ENCODE data around the gene KCNIP4.

KCNIP4 gene

GRCh38 chr4:21012851-21013331, 935.7 kb downstream of the KCNIP4 start:
- no peak for DNase-seq

DNA sequence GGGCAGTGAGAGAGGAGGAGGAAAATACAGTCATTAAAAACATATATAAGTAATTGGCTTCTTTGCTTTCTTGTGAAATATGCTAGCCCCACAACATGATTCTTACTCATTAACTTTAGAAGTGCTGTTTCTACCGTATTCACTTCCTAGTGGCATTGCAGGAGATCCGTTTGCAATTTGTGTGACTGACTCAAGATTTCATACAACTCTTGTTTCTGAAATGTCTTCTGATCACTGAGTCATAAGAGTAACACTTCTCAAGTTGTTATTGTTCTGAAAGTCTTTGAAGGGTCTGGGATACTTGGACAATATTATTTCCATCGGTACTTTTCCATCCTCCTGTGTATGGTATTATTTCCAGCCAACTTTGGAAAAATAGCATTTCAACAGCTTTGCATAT, 937.5 kb downstream of the KCNIP4 start:
- no peak for DNase-seq

DNA sequence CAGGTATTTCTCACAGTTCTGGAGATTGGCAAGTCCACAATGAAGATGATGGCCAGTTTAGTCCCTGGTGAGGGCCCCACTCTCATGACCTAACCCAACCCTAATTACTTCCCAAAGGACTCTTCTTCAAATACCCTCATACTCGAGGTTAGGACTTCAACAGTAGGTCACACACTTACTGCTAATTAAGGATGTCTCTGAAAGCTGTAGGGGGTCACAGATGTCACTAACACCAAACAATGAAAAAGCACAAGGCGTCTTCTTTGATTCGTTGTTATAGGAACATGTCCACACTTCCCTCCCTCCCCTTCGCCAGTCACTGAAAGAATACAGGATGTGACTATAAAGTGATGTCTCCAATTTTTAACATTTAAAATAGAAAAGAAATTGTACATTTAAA, 938.6 kb downstream of the KCNIP4 start:
- no peak for DNase-seq

DNA sequence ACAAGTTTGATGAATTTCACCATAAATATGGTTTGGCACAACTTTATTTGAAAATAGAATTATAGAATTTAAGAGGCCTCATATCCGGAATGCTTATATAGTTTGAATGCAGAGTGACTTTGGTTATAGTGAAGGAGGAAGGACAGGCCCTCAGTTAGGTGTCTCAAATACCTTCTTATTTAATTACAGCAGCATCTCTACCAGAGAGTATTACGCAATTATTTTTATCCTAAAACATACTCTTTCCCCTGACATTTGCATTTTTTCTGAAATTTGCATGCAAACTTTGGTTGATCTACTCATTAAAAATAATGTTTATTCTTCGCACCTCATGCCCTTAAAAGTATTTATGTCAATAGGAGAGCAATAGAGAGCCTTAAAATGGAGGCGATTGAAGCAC, 942.9 kb downstream of the KCNIP4 start:
- no peak for DNase-seq

- no peak for DNase-seq
Measured at GRCh38 chr4:21002976-21003375, 945.6 kb downstream of the KCNIP4 start.

DNA sequence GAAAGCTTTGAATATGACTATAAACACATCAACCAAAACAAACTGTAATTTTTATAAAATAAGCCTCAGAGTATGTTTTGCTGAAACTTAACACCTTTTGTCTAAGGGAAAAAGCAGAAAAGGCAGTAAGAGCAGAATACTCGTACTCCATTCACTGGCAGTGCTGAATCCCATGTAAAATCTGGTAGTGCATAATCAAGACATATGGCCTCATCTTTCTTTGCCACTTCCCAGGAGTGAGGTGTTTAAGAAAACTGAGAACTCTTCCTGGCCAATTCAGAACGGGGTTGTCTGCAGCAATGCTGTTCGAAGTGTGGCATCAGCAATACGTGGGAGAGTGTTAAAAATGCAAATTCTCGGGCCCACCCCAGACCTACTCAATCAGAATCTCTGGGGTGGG, 946.3 kb downstream of the KCNIP4 start:
- no peak for DNase-seq

DNA sequence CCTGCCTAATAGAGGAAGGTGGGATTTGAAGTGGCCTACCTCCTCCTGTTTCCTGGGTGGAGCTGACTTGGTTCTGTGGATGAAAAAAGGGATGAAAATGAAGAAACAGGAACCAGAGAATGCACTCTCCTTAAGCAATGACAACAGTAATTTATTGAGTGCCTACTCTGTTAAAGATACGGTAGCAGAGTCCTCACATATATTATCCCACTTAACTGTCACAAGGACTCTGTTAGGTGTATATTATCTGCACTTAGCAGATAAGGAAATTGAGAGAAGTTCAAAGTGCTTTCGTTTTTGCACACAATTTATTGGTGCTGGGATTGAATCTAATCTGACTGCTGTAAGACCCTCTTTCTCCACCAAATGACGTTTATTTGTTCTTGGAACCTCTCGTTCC, 947.1 kb downstream of the KCNIP4 start:
- DNase-seq, result no peak

DNA sequence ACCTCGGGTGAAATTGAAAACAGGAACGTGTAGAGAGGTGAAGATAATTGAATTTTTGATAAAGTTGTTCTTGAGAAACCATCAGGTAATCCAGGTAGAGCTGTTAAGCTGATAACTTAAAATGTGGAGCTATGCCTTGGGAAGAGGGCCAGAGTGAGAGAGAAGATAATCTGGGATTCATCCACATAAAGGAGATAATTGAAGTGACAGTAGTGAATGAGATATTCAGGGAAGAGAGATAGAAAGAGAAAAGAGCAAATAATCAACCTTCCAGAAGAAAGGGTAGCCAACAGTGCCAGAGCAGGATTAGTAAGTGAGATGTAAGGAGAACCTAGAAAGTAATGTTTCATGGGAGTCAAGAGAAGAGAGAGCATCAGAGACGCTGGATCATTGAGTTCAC, 950.7 kb downstream of the KCNIP4 start:
- no peak for DNase-seq

- no peak for DNase-seq
Measured at GRCh38 chr4:20995610-20996009, 953.0 kb downstream of the KCNIP4 start.

- DNase-seq, result no peak
Measured at GRCh38 chr4:20995015-20995414, 953.6 kb downstream of the KCNIP4 start.

GRCh38 chr4:20992002-20992401, 956.6 kb downstream of the KCNIP4 start:
- no peak for DNase-seq

- DNase-seq, result no peak
Measured at GRCh38 chr4:20987191-20987590, 961.4 kb downstream of the KCNIP4 start.

DNA sequence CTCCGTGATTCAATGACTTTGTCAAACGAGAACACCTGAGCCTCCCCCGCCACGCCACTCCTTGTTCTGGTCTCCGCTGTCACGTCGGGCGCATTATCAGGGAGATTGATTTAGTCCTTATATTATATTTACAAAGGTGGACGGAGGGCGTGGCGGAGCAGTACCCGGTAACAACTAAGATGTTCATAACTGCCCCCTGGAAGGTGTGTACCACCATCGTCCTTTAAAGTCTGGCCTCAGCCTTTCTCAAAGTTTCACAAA, 964.1 kb downstream of the KCNIP4 start:
- DNase-seq, result no peak

DNA sequence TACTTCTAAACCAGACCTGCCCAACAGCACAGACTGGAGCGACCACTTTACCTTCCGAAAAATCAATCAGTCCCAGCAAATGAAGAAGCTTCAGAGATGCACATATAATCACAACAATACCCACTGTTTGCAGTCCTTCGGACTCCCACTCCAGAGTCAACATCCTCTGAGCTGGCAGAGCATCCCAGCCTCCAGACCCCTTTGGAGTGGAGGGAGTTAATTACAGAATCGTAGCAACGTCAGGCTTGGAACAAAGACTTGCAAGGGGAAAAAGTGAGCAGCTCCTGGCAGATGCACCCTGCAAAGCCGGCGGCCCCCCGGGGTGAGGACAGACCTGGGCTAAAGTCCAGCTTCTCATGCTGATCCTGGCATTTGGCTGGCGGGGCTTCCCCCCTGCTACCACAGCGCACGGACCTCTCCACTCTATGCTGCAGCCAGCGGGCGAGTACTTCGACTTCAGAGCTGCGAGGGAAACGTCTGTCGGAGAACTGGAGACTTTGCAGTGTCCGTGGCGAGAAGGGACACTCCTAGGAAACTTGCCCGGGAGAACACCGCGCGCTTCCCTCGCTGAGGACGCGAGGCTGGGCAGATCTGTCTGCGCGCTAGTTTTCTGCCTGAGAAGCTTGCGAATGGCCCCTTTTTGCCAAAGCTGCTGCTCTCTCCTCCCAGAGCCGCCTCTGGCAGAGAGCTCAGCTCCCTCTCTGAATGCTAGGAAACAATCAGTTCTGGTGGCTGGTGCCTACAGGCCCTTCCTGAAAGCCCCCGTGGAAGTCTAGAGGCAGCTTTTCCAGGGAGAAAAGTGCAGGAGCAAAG, 964.6 kb downstream of the KCNIP4 start:
- no peak for DNase-seq

GRCh38 chr4:20982544-20982943, 966.0 kb downstream of the KCNIP4 start:
- DNase-seq, result no peak

DNA sequence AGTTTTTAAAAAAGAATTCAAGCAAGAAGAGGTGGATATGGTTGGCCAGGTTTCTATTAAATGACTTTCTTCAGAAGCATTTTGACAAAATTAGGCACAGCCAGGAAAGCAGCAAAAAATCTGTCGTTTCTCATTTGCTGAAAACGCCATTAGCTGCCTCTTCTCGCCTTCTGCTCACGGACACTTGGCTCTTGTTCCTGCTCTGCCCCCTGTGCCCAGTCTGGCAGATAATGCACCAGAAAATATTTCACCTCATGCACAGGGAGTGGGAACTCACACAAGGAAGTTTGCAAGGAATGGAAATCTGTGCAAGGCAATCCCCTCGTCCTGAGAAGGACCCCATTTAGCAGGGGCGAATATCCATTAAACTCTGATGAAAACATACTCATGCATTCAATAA, 988.3 kb downstream of the KCNIP4 start:
- no peak for DNase-seq

DNA sequence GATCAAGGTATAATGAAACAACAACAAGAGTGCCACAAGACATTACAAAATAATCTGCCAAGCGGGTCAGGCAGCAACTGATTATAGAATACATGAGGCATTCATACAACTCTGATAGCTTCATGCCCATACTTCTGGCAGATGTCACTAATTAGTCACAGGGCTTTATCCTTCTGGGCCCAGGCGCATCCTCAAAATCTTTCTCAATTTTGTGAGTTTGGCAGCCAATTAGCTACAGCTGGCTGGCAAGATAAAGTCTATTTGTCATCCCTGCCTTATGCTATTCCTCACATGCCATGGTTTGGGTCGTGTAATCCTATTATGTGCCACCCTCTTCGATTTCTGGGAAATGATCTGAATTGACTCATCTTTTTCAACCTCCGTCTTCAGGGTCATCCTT, 994.0 kb downstream of the KCNIP4 start:
- no peak for DNase-seq

- DNase-seq, result no peak
Measured at GRCh38 chr4:20944961-20945360, 1003.6 kb downstream of the KCNIP4 start.

DNA sequence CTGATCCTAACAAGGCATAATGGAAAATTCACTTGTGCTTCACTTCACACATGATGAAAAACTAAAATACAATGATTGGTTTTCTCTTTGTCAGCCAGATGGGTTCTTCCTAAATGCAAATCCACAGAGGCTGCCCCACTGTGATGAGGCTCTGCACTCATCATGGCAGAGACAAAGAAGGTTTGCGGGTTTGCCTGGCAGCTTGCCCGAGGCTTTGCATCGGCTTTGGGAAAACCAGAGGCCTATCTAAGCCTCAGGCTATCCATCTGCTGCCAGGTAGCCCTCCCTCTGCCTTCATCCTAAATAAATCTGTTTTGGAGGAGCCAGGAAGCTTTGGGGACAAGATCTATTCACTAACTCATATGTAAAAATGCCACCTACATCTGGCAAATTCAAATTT, 1004.1 kb downstream of the KCNIP4 start:
- no peak for DNase-seq

DNA sequence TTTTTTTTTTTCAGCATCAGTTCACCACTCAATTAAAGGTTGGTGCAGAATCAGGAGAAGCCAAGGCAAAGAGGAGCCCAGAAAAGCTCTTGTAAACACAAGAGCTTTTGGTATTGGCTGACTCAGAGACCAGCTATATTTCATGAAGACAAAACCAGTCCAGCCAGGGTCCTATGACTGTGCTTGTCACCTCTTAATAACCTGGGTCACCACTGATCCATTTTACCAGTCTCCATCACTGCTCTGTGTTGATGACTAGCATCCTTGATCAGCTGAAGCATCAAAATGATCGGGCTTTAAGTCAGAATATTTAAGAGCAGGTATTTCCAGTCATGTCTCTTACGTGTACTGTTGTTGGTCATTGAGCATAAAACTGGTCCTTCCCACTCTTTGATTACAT, 1010.4 kb downstream of the KCNIP4 start:
- no peak for DNase-seq

GRCh38 chr4:20926529-20926928, 1022.0 kb downstream of the KCNIP4 start:
- no peak for DNase-seq

DNA sequence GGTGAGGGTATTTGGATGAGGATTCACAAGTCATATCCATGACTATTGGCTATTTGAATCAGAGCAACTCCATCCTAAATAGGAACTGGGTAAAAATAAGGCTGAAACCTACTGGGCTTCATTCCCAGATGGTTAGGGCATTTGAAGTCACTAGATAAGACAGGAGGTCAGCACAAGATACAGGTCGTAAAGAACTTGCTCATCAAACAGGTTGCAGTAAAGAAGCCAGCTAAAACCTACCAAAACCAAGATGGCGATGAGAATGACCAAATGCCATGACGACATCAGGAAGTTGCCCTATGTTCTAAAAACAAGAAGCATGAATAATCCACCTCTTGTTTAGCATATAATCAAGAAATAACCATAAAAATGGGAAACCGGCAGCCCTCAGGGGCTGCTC, 1023.4 kb downstream of the KCNIP4 start:
- no peak for DNase-seq

DNA sequence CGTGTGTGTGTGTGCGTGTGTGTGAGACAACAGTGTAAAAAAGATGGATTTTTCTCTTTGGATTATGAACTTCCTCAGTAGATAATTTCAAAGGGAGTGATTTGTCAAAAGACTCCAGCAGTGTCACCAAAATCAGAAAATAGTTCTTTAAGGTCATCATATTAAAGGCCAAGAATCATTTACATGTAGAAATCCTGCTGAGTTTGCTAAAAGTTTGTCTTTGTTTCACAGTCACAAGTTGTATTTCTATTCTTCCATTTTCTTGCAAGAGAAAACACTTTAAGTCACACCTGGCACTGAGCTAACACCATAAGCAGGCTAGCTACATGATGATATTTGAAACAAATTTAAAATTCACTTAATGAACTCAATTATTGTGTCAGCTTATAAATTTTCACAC, 1025.6 kb downstream of the KCNIP4 start:
- DNase-seq, result no peak

- DNase-seq, result no peak
Measured at GRCh38 chr4:20916106-20916505, 1032.5 kb downstream of the KCNIP4 start.

DNA sequence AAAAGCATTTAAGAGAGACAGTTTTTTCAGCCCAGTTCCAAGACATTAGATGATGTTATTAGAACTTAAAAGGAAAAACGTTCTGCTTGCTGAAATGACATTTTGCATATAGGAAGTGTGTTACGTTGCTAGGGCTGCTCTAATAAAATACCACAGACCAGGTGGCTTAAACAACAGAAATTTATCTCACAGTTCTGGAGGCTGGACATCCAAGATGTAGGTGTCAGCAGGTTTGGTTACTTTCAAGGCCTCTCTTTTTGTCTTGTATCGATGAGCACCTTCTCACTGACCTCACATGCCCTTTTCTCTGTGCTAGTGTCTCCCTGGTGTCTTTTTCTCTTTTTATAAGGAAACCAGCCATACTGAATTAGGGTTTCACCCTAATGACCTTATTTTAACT, 1043.6 kb downstream of the KCNIP4 start:
- no peak for DNase-seq

GRCh38 chr4:20901851-20902250, 1046.7 kb downstream of the KCNIP4 start:
- DNase-seq, result no peak
